CD14-positive monocyte (primary cell): ENCODE data around the gene BHLHA9. TPM values are rescaled to one million over a fixed set of nuclear protein-coding genes. Genes with fewer than 3 reads are reported as not detected.

Source experiments
- DNase-seq, 3 donors: peaks; one replicate each; pipeline ENCODE4 v3.0.0-alpha.2; 2011 to 2022
- H2AFZ ChIP-seq: 2 replicates; pipeline ENCODE4 v1.6.0; 2012; ENCODE audit warnings: mild to moderate bottlenecking, low read depth, low read length, inconsistent platforms; ENCODE audit not compliant: insufficient read depth, poor library complexity, severe bottlenecking
- H3K27ac ChIP-seq, 2 donors: 1 replicate in 1 of 2; 2 replicates in 1 of 2; pipeline ENCODE4 v1.5.1; 2012 to 2013; ENCODE audit warnings: low read length in 2 of 2, control low read depth in 1 of 2, inconsistent platforms in 1 of 2, low read depth in 1 of 2, mild to moderate bottlenecking in 1 of 2
- H3K27me3 ChIP-seq, 2 donors: one replicate each; pipeline versions ENCODE4 v1.6.0 to v1.6.1; 2011 to 2013; ENCODE audit warnings: low read length in 2 of 2; ENCODE audit not compliant: control insufficient read depth in 2 of 2, insufficient read depth in 2 of 2
- H3K36me3 ChIP-seq, 2 donors: replicated peaks in 1 of 2; 1 replicate in 1 of 2; 2 replicates in 1 of 2; pipeline versions ENCODE4 v1.5.1 to v1.6.1; 2012 to 2013; ENCODE audit warnings: low read length in 2 of 2, control low read depth in 1 of 2, inconsistent platforms in 1 of 2, mild to moderate bottlenecking in 1 of 2; ENCODE audit not compliant: insufficient read depth in 2 of 2, control insufficient read depth in 1 of 2
- H3K4me1 ChIP-seq, 2 donors: 1 replicate in 1 of 2; 2 replicates in 1 of 2; pipeline versions ENCODE4 v1.5.1 to v1.6.1; 2012 to 2013; ENCODE audit warnings: low read length in 2 of 2, control low read depth in 1 of 2, inconsistent platforms in 1 of 2, mild to moderate bottlenecking in 1 of 2, moderate library complexity in 1 of 2; ENCODE audit not compliant: insufficient read depth in 2 of 2, control insufficient read depth in 1 of 2
- H3K4me2 ChIP-seq: replicated peaks from 2 replicates; pipeline ENCODE3; 2012; ENCODE audit warnings: low read length, moderate library complexity, mild to moderate bottlenecking; ENCODE audit not compliant: poor library complexity, severe bottlenecking; ENCODE audit errors: extremely low read depth
- H3K4me3 ChIP-seq, 3 experiments: fragments of 200-600 bp in 1 of 3; sonication (generic) in 1 of 3; replicated peaks in 1 of 3; 1 replicate in 2 of 3; 2 replicates in 1 of 3; pipeline ENCODE4 v1.5.1; 2011 to 2013; ENCODE audit warnings: low read length in 3 of 3, mild to moderate bottlenecking in 3 of 3, control low read depth in 2 of 3, low read depth in 2 of 3, inconsistent platforms in 1 of 3, moderate library complexity in 1 of 3
- H3K79me2 ChIP-seq: 2 replicates; pipeline ENCODE4 v1.6.0; 2012; ENCODE audit warnings: mild to moderate bottlenecking, control low read depth, inconsistent platforms, low read length, moderate library complexity; ENCODE audit not compliant: insufficient read depth
- H3K9ac ChIP-seq: 2 replicates; pipeline ENCODE4 v1.6.0; 2017; ENCODE audit warnings: low read length, mild to moderate bottlenecking; ENCODE audit not compliant: insufficient read depth, poor library complexity, severe bottlenecking
- H3K9me3 ChIP-seq, 2 donors: replicated peaks in 1 of 2; 1 replicate in 1 of 2; 2 replicates in 1 of 2; pipeline versions ENCODE4 v1.5.1 to v1.6.1; 2012 to 2013; ENCODE audit warnings: low read length in 2 of 2, control low read depth in 1 of 2; ENCODE audit not compliant: control insufficient read depth in 1 of 2, insufficient read depth in 1 of 2
- H4K20me1 ChIP-seq: 2 replicates; pipeline ENCODE4 v1.6.0; 2012; ENCODE audit warnings: mild to moderate bottlenecking, low read length, control low read depth, moderate library complexity; ENCODE audit not compliant: insufficient read depth
- H3K27ac Mint-ChIP-seq, 7 donors: one replicate each; pipeline ENCODE4 v1.8.0; 2020; ENCODE audit warnings: mild to moderate bottlenecking in 7 of 7, mixed read lengths in 7 of 7, moderate library complexity in 6 of 7, inconsistent platforms in 2 of 7
- H3K27me3 Mint-ChIP-seq, 3 donors: one replicate each; pipeline ENCODE4 v1.8.0; 2021 to 2022; ENCODE audit warnings: low read depth in 3 of 3, mild to moderate bottlenecking in 3 of 3, mixed read lengths in 3 of 3, moderate library complexity in 3 of 3, inconsistent platforms in 1 of 3
- H3K36me3 Mint-ChIP-seq, 2 donors: one replicate each; pipeline ENCODE4 v1.8.0; 2020; ENCODE audit warnings: mixed read lengths in 2 of 2, inconsistent platforms in 1 of 2, mild to moderate bottlenecking in 1 of 2
- H3K4me1 Mint-ChIP-seq: one replicate; pipeline ENCODE4 v1.8.0; 2020; ENCODE audit warnings: mild to moderate bottlenecking, mixed read lengths
- H3K4me3 Mint-ChIP-seq, 2 donors: one replicate each; pipeline ENCODE4 v1.8.0; 2020; ENCODE audit warnings: mild to moderate bottlenecking in 2 of 2, mixed read lengths in 2 of 2, moderate library complexity in 1 of 2
- H3K9me3 Mint-ChIP-seq, 7 donors: one replicate each; pipeline ENCODE4 v1.8.0; 2020 to 2022; ENCODE audit warnings: mixed read lengths in 7 of 7, mild to moderate bottlenecking in 6 of 7, moderate library complexity in 6 of 7, inconsistent platforms in 2 of 7
- CTCF ChIP-seq: fragments of 200-600 bp; IDR thresholded peaks from one replicate; pipeline ENCODE4 v1.8.0; 2022; ENCODE audit warnings: antibody characterized with exemption, mild to moderate bottlenecking
- WGBS: methylation state at CpG from one replicate; pipeline ENCODE4 v1.1.5; 2013; ENCODE audit warnings: missing lambda C conversion rate; ENCODE audit not compliant: insufficient coverage; 5-methylcytosine and 5-hydroxymethylcytosine counted together
- intact Hi-C, 2 donors: fragments of 100-400 bp; cut with micrococcal nuclease; formaldehyde crosslinking; loops; one replicate each; pipeline versions ENCODE4 v1.15.0 to v1.15.1; 2023
- polyA plus RNA-seq, 3 donors: library from polyadenylated mRNA; depleted of rRNA in 1 of 3; unstranded in 2 of 3; stranded (reverse) in 1 of 3; fragments of 300-500 nt in 2 of 3; fragments of >200 nt in 1 of 3; fragmentation: Illumina TruSeq in 2 of 3; gene quantifications; 1 replicate in 2 of 3; 2 replicates in 1 of 3; pipeline ENCODE4 v1.2.3, GENCODE V29; 2012 to 2021

BHLHA9 gene
- polyA plus RNA-seq, 3 donors: not detected

GRCh38 chr17:1241929-1242328 lies 28.3 kb upstream of the BHLHA9 start:
- no peaks in the 10 kb centered on the region for H3K79me2 ChIP-seq
- H3K4me1 ChIP-seq: no peaks in the 10 kb centered on the region
- H3K4me3 Mint-ChIP-seq: no peak overlapping the region
- no peaks in the 10 kb centered on the region for H3K36me3 ChIP-seq
- H3K27me3 Mint-ChIP-seq: peaks cover 7 to 27% (median 20%) of the 10 kb centered on the region in 3 donors
- H3K27ac Mint-ChIP-seq: peak overlapping the region in 2 of 7 donors; percentile 33 to 34
- H3K4me3 ChIP-seq: no peak overlapping the region
- no peaks in the 10 kb centered on the region for H4K20me1 ChIP-seq
- no peak overlapping the region for H3K4me2 ChIP-seq
- H3K9me3 Mint-ChIP-seq: no peaks in the 10 kb centered on the region
- intact Hi-C loops: no loop called here
- H3K27me3 ChIP-seq: no peaks in the 10 kb centered on the region
- H3K9ac ChIP-seq: no peak overlapping the region
- DNase-seq: no peak
- peaks cover 7% of the 10 kb centered on the region for H3K4me1 Mint-ChIP-seq
- H3K9me3 ChIP-seq: no peaks in the 10 kb centered on the region
- TF ChIP-seq CTCF: no peak
- no peaks in the 10 kb centered on the region for H3K36me3 Mint-ChIP-seq
- H2AFZ ChIP-seq: no peak overlapping the region
- H3K27ac ChIP-seq: no peak overlapping the region
- 61% methylated on average over 5 of the region's 9 CpGs for WGBS

GRCh38 chr17:1244606-1245012 lies 25.6 kb upstream of the BHLHA9 start:
- no peaks in the 10 kb centered on the region for H3K36me3 ChIP-seq
- H3K4me3 ChIP-seq: no peak overlapping the region
- no peaks in the 10 kb centered on the region for H3K4me1 ChIP-seq
- no peak for DNase-seq
- no peaks in the 10 kb centered on the region for H3K27me3 ChIP-seq
- H3K9ac ChIP-seq: no peak overlapping the region
- 54% methylated on average over 2 of the region's 9 CpGs for WGBS
- Mint-ChIP-seq H3K4me1 (peaks cover 7% of the 10 kb centered on the region), H3K9me3 (peaks cover 0 to 17% (median 10%) of the 10 kb centered on the region in 7 donors), H3K27ac (no peak overlapping the region), H3K36me3 (no peaks in the 10 kb centered on the region), H3K4me3 (no peak overlapping the region), H3K27me3 (peaks cover 4 to 22% (median 20%) of the 10 kb centered on the region in 3 donors)
- intact Hi-C loops: no loop called here
- H3K4me2 ChIP-seq: no peak overlapping the region
- no peak for TF ChIP-seq CTCF
- no peak overlapping the region for H2AFZ ChIP-seq
- no peaks in the 10 kb centered on the region for H4K20me1 ChIP-seq
- no peaks in the 10 kb centered on the region for H3K79me2 ChIP-seq
- no peak overlapping the region for H3K27ac ChIP-seq
- H3K9me3 ChIP-seq: peaks cover 0 to 15% of the 10 kb centered on the region in 2 donors
